Right lobe of liver (tissue), 4 donors: Measurements from ENCODE around the gene LENEP.

ENCODE experiments used
- CTCF ChIP-seq, 4 donors: fragments of 200-600 bp in 3 of 4; fragments of 450-650 bp in 1 of 4; IDR thresholded peaks; one replicate each; pipeline versions ENCODE4 v1.5.1 to v1.8.0; 2016 to 2022; ENCODE audit warnings: antibody characterized with exemption in 4 of 4, mild to moderate bottlenecking in 2 of 4
- POLR2A ChIP-seq: fragments of 450-650 bp; IDR thresholded peaks from one replicate; pipeline ENCODE4 v1.6.1; 2017; ENCODE audit warnings: antibody characterized with exemption, mild to moderate bottlenecking
- donor health status: DM: no; HTN: no; CAD: no.
- donor health status: DM: no; HTN: no; CAD: no.
- donor health status: DM: no; HTN: yes; CAD: no.

- no peak for TF ChIP-seq CTCF (IDR thresholded peaks at IDR 0.05)
- TF ChIP-seq POLR2A, result no peak
Observed at GRCh38 chr1:155024315-155024714, 30.9 kb downstream of the LENEP start.
